ENCODE data around the gene SCN4B.

SCN4B gene

DNA sequence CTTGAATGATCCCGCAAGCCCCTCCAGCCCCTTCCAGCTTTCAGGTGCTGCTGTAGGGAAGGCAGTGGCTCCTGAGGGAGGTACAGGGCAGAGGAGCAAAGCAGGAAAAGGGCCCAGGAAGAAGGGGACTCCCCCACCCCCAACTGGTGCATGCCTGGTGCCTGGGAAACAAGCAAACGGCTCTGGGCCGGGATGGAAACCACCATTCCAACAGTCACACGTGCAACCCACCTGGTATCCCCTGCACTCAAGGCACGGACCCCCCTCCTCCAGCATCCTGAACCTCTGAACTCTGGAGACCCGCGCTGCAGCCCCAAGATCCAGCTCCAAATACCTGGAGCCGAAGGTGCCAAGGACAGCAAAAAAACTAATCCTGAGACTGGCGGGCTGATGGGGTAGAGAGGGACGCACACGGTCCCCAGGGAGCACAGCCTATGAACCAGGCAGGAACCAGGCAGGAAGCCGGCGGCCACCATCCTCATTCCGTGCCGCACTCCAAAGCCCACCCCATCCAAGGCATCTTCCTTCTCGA is 537 bp downstream of the SCN4B start:
- DNase-seq (ENCODE audit: low read depth in 2 of 2) = no peak

DNA sequence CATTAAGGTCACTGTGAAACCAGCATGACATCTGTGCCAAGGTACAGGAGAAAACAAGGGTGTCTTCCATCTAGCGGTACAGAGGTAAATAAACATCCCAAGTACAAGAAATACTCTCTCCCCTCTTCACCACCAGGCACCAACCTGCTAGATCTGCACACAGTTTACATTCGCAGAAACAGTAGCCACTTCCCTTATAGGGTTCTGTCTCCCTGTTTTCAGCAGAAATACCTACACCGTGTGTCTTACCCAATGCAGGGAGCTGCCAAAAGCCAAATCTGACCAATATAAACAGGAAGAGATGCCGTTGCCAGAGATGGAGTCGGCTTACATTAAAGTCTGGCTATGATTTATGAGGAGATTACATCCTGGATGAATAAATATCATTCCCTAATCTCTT is 1.2 kb downstream of the SCN4B start:
- DNase-seq (ENCODE audit: low read depth in 2 of 2) = no peak

DNA sequence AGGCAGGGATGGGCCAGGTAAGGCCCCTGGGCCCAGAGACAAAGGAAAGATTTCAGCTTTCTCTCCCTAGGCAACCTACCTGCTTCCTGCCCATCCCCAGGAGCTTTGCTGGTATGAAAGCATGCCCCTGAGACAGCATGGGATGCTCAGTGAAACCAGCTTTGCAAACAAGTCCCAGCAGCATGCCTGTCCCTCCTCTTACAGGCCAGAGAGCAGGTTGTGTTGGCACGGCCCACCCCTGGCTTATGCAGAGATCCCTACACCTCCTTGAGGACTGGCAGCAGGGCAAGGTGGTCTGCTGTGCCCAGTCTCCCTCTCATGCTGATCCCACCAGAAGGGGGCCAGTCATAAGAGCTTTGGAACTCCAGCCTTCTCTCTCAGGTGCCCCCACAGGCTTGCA is 3.1 kb downstream of the SCN4B start:
- no peak for DNase-seq (ENCODE audit: low read depth in 2 of 2)

DNA sequence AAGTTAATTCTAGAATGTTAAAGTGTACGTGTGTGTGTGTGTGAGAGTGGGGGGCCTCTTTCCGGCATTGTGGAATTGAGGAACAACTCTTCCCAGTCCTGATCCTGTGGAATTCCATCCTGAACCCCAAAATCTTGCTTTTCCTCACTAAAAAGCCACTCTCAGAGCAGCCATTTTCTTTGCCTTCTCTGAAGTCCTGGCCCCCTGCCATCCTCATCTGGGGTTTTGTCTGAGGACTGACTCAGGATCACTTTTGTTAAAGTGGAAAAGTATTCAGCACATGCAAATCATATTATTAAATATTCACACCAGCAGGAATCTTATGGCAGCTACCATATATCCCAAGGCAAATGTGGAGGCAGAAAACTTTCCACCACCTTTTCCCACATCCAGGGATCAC is 3.8 kb downstream of the SCN4B start:
- no peak for DNase-seq (ENCODE audit: low read depth in 2 of 2)

DNA sequence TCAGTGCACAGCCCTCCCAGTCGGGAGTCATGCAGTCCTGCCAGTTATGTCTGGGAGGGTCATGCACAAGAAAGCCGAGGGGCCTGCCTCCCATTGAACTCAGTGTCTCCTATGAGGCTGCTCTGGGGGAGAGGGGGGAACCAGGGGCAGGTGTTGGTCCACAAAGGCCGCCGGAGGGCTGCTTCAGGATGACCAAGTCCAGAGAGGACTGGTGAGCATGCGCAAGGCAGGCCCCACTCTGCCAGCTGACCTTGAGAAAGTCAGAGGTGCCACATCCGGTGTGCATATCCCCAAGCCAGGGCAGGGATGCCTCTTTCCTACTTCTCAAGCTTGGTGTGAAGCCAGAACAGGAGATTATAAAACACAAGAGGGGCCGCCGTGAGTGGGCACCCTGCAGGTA is 4.4 kb downstream of the SCN4B start:
- no peak for DNase-seq (ENCODE audit: low read depth in 2 of 2)

DNA sequence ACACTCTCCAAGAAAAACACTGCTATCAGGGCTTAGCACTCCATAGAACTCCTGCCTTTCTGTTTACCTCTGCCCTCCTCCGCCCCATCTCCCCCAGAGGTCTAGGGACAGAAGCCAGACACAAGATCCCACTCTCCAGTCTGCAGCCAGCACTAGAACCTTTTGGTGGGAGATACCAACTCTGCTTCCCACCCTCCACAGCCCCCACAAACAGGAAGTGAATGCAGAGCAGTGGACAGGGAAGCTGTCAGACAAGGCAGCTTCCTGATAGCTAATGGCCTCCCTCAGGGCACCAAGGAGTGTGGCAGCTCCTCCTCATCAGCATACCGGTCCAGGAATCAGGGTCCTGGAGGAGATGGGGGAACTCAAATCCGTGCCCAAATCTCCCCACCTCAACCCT is 5.1 kb downstream of the SCN4B start:
- no peak for DNase-seq (ENCODE audit: low read depth in 2 of 2)

DNA sequence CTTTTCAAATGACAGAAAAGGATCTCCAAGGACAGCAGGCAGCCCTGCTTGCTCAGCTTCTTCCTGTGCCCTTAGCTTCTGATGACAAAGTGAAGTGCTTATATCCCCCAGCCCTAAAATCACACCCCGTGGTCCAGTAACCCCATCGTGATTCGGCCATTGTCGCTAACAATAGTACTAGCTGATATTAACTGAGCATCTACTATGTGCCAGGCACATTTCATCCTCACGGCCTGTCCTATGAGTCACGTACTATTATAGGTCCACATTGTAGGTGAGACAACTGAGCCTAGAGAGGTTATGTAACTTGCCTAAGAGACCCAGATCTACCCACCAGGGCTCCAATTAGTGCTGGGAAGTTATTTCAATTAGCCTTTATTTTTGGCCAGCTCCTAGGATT is 6.1 kb downstream of the SCN4B start:
- no peak for DNase-seq (ENCODE audit: low read depth in 2 of 2)

DNA sequence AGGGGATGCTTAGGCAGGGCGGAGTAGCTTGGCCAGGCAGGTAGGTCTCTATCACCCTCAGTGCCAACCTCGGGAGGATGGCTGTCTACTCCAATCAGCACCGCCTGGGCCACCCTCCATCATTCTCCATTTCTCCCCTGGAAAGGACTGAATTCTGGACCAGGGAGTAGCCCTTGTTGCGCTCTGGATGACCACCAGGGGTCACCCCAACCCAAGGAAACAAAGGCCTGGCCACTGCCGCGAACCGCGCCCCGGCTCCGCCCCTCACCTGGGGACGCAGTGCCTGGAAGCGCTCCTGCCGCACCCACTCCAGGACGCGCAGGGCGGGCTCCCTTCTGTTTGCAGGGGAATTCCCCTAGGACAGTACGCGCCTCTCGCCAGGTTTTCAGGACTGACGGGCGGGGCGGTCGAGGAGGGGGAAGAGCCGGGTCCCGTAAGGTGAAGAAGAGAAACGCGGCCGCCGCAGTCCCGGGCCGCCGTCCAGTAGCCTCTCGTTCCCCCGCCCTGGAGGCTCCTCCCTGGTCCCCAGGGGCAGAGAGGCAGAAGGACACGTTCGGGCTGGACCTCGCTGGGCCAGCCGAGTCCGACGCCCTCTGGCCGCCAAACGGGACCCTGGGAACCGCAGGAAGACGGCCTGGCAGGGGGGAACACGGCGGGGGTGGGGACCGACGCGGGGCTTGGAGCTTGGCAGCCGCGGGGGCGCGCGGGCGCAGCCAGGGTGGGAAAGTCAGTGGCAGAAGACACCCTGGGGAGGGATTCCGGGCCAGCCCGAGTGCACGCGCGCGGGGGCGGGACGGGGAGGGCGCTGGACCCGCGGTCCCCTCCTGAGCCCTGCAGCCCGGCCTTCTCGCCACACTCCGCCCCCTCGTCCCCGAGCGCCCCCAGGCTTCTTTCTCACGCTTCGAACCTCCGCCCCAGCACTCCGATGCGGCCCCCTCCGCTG is 7.1 kb downstream of the SCN4B start:
- DNase-seq (ENCODE audit: low read depth in 2 of 2) = peak; percentile 80 to 94

DNA sequence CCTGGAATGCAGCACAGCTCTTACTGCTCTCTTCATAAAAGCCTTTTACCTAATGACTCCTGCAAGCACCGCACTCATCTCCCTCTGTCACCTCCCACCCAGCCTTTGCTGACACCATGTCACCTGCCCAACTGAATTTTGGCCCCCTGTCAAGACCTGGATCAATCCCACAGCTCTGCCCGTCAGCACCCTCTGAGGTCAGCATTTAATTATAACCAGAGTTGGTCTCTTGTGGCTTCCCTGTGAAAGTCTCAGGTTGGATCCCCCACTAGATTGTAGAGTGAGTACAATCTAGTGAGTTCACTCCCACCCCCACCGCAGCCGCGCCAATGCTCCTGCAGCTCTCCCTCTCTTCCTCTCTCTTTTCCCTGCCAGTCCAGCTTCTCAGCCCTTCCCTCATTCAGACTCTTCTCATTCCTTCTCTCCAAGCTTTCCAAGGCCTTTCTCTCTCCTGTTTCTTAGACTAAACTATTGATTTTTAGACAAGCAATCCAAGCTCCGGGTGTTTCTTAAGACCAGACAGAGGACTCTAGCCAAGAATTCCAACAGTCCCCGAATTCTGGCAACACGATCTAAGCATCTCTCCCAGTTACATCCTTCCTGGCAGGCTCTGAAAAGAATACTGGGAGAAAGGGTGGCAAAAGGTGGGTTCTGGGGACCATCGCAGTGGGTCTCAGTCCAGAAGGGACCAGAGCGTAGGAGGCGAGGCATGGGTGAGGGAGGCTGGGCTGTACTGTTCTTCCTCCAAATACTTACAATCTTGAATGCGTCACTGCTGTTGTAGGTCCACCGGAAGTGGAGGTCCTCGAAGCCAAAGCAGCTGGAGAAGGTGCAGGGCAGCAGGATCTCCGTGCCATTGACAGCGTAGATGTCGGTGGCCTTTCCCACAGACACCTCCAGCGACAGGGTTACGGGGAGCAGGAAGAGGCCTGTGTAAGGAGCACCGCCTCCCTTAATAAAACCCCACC is 8.0 kb downstream of the SCN4B start:
- no peak for DNase-seq (ENCODE audit: low read depth in 2 of 2)

DNA sequence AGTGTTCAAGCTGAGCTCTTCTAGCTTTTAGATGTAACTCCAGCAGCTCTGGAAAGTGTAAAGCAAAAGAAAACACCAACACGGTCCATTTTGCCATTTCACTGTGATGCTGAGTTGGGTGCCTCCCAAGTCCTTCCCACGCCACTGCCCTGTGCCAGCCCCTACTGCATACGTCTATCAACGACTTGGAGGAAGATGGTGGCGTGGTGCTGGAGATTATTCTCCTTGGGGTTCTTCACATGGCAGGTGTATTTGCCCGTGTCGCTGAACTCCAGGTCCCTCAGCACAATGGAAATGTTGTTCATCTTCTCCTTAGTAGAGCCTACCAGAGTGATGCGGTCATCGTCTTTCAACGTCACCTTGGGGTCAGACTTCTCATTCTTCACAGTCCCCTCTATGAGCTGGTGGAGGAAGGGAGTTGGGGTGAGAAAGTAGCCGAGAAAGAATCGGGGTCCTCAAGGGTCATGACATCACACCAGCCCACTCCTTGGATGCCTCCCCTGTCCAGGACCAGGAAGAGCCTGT is 8.9 kb downstream of the SCN4B start:
- no peak for DNase-seq (ENCODE audit: low read depth in 2 of 2)

DNA sequence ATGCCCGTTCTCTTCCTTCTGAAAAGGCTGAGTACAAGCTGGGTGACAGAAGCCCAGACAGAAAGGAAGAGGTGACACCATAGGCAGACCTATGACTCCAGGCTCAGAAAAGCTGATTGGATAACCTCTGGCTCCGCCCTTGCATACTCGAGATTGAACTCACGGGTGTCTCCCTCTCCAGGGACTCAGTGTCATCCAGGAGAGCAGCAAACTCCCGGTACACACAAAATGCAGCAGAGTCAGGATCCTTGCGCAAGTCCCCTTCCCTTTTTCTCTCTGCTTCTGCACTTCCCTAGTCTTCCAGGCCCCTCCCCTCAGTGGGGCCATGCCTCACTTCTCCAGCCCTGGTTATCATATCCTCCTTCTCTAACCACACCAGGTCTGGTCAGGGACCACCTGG is 9.8 kb downstream of the SCN4B start:
- DNase-seq (ENCODE audit: low read depth in 2 of 2) = no peak

DNA sequence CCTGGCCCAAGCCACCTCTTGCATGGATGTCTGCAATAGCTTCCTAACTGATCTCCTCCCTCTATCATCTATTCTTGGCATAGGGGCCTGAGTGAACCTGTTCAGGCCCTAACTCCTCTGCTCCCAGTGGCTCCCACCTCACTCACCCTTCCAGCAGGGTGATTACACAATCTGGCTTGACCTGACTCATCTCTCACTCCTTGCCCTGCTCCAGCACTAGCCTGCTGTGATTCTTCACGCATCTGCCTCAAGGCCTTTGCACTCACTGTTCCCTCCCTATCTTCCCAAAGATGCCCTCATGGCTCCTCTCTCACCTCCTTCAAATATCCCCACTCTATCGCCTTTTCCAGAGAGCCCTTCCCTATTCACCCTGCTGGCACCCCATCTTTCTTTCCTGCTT is 10.5 kb downstream of the SCN4B start:
- DNase-seq (ENCODE audit: low read depth in 2 of 2) = no peak

DNA sequence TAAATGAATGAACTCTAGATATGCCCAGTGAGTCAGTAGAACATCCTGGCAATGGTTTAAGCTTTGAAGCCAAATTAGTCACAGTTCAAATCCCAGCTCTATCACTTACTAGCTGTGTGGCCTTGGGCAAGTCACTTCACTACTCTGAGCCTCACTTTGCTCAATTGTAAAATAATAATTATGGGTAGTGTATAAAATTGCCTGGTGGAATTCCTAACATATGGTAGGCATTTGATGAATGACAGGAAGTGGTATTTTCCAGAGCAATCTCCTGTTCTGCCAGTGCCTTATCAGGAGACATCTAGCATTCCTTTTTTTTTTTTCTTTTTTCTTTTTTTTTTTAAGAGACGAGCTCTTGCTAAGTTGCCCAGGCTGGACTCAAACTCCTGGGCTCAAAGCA is 13.0 kb downstream of the SCN4B start:
- DNase-seq (ENCODE audit: low read depth in 2 of 2) = no peak

DNA sequence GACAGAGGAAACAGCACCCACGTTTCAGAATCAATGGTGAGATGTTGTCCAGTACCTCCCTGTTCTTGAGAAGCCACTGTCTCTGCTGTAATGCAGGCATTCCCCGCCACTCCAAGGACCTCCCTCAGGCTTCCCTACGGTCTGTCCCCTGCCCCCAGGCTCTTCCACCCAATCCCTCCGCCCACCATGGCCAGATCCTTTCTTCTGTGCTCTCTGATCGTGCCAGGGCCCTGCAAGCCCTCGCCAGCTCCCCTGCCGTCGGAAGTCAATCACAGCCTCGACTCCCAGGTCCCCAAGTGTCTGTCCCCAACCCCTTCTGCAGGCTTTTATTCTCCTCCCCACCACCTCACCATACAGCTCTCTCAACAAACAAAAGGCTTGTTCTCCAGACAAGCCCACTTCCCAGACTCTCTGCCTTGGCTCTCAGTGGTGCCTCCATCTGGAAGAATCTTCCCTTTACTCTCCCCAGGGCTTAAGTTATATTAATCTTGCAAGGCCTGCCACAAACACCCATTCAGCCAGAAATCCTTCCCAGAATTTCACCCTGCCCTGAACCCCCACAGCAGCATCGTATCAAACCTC is 13.7 kb downstream of the SCN4B start:
- DNase-seq (ENCODE audit: low read depth in 2 of 2) = no peak

DNA sequence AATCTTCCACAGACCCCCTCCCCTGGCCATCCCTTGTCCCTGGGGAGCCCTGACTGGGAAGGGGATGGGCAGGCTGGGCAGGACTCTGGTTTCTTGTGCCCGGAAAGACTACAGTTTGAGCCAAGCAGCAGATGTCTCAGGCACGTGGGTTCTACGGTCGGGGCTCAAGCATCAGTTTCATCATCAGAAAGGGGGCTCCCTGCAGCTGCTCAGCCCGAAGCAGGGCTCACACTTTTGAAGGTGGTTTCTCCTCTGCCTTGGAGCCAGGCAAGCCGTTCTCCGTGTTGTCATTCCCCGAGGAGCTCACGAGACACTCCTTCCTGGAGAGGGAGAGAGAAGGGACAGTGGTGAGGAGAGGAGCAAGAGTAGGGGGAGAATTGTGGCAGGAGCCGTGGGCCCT is 15.8 kb downstream of the SCN4B start:
- no peak for DNase-seq (ENCODE audit: low read depth in 2 of 2)

DNA sequence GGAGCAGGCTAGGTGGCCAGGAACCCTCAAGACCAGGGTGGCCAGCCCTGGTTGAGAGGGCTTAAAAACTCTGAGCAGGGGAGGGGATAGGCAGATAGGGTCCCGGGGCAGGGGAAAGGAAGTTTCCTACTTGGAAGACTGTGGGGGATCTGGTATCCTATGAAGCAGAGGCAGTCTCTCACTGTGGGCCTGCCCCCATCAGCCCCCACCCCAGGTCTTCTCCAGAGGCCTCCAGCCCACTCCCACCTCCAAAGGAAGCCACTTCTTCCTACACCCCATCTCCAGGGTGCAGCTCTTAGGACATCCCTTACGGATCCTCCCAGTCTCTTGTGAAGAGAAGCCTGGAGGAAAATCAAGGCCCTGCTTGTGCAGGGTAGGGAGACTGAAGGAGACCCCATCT is 16.3 kb downstream of the SCN4B start:
- DNase-seq (ENCODE audit: low read depth in 2 of 2) = no peak

DNA sequence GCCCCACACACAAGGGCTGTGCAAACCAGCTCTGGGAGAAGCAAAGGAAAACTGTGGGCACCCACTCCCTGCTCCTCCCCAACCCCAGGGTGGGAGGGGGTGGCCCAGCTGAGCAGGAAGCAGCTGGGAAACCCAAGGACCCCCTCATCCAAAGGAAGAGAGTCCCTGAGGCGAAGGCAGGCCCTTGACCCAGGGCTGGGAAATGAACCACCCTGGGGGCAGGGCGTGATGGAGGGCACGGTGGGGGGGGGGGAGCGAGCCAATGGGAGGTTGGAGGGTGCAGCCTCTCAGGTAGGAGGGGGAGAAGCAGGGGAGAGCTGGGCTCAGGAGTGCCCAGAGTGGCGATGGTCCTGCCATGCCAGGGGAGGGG is 16.8 kb downstream of the SCN4B start:
- no peak for DNase-seq (ENCODE audit: low read depth in 2 of 2)

DNA sequence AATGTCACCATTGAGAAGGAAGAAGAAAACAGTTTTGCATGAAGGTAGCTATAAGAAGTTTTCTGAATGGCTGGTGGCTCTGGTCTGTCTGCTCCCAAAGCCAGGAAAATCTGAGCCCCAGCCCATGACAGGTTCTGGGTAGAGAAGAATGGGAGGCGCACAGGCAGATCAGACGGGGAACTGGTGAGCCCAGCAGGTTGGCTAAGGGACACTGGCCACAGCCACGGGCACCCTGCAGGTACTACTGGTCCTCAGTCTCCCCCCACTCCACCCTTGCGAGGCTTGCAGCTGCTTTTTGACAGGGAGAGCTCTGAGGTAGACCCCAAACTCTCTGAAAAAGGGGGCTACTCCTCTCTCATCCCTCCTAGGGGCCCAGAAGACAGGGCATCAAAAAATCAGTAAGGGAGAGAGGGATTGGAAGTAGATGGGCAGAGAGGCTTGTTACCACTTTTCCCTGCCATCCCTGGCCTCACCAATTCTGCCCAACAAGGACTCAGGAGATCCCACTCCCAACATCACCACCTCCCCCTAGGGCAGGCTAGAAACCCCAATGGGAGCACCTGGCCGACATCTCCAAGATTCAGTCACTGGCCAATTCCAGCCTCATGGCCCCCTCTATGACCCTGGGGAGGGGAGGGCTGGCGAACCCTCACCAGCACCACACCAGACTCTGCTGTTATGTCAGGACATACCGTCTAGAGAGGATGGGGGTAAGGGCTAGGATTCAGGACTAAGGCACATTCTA is 17.4 kb downstream of the SCN4B start:
- DNase-seq (ENCODE audit: low read depth in 2 of 2) = no peak

DNA sequence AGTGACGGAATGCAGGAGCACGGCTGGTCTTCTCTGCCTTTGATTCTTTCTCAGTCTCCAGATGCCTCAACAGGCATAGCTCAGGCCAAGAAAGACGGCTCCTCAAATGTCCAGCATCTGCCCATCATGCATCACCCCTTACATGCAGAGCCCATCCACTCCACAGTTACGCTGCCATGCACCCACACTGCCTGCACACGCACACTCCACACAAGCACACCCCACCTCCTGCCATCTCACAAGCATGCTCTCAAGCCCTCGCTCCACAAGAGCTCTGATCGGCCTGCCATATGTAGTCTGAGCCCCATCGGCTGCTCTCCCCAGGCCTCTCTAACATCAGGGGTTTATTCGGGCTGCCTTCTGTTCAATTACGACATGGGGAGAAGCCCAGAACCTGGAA is 18.8 kb downstream of the SCN4B start:
- no peak for DNase-seq (ENCODE audit: low read depth in 2 of 2)

DNA sequence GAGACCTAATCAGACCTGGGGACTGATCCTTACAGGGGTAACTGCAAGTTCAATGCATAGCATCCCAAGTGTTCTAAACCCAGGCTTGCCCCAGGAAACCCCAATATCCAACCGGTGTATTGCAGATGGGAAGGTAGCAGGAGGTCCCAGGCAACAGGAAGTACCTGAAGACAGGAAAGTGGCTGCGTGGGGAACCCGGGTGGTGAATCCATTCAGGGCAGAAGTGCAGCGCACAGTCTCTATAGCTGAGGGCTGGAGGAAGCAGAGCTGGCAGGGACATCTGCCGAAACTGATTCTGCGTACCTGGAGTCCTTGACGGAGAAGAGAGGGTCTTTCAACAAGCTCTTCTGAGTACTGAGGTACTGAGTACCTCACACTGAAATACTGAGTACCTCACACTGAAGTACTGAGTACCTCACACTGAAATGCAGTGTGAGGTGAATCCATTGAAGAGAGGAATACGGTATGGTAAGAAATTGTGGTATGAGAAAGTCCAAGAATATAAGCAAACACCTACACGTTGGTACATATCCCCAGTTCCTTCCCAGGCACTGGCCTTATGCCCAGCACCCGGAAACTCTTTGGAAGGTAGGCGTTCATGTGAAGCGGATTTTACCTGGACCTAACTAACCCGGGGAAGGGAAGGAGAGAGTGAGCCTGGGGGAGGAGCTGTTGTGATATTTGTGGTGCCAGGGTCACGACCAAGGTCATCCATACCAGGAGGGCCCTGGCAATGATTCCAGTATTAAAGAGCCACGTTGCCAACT is 20.1 kb downstream of the SCN4B start:
- DNase-seq (ENCODE audit: low read depth in 2 of 2) = no peak
